ENCODE results near the gene ZNF181. TPM values are rescaled to one million over a fixed set of nuclear protein-coding genes. Genes with fewer than 3 reads are reported as not detected.

Gene ZNF181
- total RNA-seq, 1 experiment from 2014 or later = 10.6 TPM

Other genes with a start within 250 kb of the ZNF181 start
- gene SCGB2B2, start 57.1 kb upstream of the ZNF181 start, total RNA-seq (2014; rRNA removed; shearing (Covaris generic); ENCODE audit: low replicate concordance) = not detected in 2 replicates
- 16.8 and 22.5 TPM in 2 replicates for gene ZNF302, start 56.6 kb upstream of the ZNF181 start, total RNA-seq (2014; rRNA removed; shearing (Covaris generic); ENCODE audit: low replicate concordance)
- gene ZNF599, start 39.0 kb downstream of the ZNF181 start, total RNA-seq (2014; rRNA removed; shearing (Covaris generic); ENCODE audit: low replicate concordance) = 11.7 and 26.0 TPM in 2 replicates
- gene ZNF30, start 192.7 kb downstream of the ZNF181 start, total RNA-seq (2014; rRNA removed; shearing (Covaris generic); ENCODE audit: low replicate concordance) = 0.23 and 2.7 TPM in 2 replicates
- 3.9 and 6.7 TPM in 2 replicates for gene ZNF792, start 230.0 kb downstream of the ZNF181 start, total RNA-seq (2014; rRNA removed; shearing (Covaris generic); ENCODE audit: low replicate concordance)

Measured in Caki2 (cell line).